Dermis microvascular lymphatic vessel endothelial cell (primary cell): ENCODE data around the gene SUPT3H. TPM values are rescaled to one million over a fixed set of nuclear protein-coding genes. Genes with fewer than 3 reads are reported as not detected.

Source experiments
- DNase-seq, 2 donors: peaks; one replicate each; pipeline versions ENCODE4 v3.0.0 to v3.0.0-alpha.2; 2010; ENCODE audit warnings: low read depth in 2 of 2
- total RNA-seq: library from RNA; depleted of rRNA; stranded (reverse); fragments of >200 nt; gene quantifications from 2 replicates; pipeline ENCODE4 v1.2.1, GENCODE V29; 2014

The SUPT3H gene
- total RNA-seq, 1 donor from 2014 or later: 2.3 TPM

DNA sequence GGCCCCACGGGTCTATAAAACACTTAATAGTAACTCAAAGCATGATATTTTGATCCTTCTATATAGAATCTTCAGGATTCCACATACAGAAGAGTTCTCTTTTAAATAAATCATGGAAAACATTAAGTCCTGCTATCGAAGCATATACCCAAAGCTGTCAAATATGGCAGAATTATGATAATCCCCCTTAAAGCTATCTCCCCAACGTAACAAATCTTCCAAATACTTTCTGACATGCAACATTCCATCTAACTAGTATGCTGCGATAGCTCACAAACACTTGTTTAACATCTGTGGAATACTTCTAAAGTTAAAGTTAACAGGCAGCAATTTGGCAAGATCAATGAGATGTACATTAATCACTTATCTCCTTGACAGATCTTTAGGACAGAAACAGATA is 420.6 kb downstream of the SUPT3H start:
- DNase-seq: no peak

DNA sequence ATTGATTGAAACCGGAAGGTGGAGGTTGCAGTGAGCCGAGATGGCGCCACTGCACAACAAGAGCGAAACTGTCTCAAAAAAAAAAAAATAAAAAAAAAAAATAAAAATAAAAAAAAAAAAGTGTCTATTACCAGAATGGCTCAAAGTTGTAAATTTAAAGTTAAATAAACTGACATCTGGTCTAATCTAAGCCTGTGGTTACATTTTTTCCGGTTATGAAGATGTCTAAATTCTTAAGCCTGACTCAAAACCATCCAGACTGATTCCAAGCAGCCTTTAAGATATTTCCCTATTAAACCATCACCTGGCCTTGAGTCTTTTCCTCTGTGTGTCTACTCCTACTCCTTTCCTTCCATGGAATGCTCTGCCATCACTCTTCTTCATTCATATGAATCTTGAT is 421.3 kb downstream of the SUPT3H start:
- no peak for DNase-seq

DNA sequence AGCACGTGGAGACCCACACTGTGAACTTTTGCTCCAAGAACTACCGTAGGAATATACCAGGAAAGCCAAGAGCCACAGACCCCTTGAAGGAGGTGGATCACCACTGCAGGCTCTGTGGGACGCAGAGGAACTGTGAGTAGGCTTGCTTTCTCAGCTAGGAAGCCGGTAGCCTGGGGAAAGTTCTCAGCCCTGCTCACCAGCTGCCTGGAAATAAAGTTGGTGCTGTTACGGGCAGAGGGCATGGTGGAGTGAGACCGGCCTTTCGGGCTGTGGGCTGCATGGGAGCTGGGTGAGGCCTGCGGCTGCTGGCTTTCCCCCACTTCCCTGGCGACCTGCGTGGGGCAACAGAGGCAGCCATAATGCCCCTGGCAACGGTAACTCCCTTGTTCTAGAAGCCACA is 422.6 kb downstream of the SUPT3H start:
- DNase-seq: no peak

DNA sequence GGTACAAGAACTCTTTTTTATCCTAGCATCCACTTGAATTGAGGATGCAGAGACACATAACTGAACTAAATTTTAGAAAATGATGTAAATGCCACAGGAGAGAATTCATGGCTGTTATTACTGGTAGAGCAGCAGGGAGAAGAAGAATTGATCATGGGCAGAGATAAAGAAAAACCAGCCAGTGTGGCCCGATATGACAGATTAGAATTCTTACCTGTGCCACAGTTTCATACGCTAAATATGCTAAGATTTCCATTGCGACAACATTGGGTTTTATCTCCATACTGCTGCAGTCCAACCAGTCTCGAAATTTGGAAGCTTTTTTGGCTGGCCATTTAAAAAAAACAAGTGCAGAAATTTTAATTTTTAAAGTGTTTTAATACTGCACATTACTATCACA is 423.5 kb downstream of the SUPT3H start:
- no peak for DNase-seq

DNA sequence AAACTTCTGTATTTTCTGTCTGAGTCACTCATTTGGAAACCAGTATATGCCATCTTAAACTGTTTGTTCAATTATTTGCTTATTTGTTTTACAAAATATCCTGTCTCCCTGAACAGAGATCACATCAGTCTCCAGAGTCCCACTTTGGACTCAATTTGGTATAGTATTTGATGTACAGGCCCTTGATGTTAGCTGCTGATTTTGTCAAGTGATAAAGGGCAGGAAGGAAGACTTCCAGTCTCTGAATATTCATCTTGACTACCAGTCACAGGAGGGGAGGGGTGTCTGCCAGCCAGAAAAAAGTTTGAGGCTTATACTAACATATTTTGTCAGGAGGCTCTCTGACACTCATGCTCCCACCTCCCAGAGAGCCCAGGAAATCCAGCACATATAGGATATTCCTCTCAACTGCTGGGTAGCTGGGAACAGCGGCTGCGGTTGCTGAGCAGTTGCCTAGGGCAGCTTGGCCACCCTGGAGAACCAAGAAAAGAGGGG is 426.4 kb downstream of the SUPT3H start:
- DNase-seq: no peak

DNA sequence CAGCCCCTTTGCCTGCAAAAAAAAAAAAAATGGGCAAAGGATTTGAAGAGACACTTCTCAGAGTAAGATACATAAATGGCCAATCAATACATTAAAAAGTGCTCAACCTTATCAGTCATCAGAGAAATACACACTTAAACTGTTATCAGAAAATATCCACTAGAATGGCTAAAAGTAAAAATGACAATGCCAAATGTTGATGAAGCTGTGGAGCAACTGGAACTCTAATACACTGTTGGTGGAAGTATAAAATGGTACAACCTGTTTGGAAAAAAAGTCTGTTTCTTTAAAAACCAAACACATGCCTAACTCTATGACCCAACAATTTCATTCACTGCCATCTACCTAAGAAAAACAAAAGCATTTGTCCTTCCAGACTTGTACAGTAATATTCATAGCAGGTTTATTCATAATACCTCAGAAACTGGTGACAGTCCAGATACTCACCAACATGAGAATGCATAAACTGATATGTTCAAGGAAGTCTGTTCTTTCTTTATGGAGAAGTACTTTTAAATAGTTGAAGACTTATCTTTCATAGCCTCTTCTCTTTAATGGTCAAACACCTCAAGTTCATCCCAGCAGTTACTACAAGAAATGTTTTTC is 428.0 kb downstream of the SUPT3H start:
- DNase-seq: no peak

DNA sequence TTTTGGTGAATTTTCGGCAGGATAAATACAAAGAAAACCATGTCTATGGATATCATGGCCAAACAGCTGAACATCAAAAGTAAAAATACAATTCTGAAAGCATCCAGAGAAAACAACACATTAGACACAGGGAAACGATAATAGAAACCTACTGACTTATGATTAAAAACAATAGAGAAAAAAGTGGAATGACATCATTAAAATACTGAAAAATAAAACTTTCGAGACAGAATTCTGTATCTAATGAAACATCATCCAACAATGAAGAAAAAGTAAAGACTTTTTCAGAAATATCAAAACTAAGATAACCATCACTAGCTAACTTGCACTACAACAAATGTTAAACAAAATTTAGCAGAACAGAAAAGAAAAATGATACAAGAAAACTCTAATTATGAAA is 434.2 kb downstream of the SUPT3H start:
- DNase-seq: no peak

DNA sequence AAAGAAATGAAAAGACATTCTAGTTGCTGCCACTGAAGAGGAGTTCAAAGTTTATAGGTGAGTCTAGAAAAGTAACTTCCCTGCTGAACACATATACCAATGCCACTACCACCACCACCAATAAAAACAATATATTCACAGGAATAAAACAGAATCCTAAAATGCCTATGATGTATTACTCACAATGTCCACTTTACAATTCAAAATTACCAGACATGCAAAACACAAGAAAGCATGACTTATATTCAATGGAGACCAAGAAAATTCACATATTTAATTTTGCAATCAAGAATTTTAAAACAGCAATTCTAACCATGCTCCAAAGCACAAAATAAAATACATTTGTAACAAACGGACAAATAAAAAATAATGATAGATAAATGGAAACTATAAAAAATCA is 434.9 kb downstream of the SUPT3H start:
- no peak for DNase-seq

DNA sequence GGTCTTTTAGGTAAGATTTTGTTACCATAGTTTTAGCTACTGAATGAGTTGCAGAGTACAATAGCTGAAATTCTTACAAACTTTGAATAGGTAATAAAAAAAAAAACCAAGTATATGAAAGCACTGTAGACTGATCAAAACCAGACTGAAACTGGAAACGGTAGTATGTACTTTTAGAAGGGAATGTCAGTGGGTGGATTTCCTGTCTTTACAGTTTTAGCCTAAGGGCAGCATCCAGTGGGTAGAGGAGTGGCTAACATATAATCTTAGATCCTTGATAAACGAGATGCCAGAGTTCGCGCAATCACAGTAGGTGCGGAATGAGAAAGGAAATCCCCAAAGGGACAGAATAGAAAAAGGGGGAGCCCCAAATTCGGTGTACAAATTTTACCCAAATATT is 435.5 kb downstream of the SUPT3H start:
- no peak for DNase-seq

DNA sequence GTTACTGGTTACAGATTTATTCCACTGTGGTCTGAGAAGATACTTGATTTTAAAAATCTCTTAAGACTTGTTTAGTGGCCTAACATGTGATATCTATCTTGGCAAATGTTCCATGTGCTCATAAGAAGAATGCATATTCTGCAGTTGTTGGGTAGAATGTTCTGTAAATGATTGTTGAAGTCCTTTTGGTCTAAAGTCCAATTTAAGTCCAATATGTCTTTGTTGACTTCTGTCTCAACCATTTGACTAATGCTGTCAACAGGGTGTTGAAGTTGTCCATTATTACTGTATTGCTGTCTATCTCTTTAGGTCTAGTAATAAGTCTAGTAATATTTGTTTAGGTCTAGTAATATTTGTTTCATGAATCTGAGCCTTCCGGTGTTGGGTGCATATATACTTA is 437.4 kb downstream of the SUPT3H start:
- no peak for DNase-seq

DNA sequence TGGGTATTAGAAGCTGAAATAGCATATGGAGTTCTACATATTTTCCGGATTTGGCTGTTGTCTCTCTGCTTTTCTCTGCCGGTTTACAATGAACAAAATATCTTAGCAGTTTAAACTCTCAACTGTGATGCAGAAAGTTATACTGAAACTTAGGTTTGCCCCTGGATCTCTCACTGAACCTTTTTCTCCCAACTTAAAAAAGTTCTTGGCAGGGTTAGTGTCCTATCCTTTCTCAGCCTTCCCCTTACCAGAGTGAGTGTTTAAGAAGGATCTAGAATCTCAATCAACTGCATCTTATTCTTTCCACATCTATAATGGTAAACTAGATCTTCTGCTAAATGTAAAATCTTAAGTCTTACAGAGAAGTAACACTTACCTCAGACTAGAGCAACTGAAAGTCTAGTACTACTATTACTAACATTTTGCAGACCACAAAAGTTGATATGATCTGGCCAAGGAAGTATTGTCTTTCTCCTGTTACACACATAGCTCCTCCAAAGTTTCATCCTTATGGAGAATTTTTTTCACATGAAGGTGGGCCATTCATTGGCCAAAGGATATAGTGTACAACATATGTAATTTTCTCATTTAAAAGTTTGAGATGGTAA is 441.9 kb downstream of the SUPT3H start:
- DNase-seq: no peak

DNA sequence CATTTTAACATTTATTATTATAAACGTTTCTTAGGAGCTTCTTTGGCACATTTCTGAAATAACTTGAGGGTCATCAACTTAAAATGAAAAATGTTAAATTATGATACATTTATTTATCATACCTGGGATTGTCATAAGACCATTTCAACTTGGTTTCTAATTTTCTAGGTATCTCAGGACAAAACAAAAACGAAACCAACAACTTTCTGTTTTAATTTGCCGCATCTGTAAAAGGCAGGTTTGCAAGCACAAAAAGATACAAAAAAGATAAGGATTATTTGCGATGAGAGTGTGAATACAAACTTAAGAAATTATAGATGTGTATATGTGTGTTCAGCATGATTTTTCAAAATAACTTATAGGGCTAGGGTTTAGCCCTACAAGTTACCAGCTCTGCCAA is 444.6 kb downstream of the SUPT3H start:
- no peak for DNase-seq

DNA sequence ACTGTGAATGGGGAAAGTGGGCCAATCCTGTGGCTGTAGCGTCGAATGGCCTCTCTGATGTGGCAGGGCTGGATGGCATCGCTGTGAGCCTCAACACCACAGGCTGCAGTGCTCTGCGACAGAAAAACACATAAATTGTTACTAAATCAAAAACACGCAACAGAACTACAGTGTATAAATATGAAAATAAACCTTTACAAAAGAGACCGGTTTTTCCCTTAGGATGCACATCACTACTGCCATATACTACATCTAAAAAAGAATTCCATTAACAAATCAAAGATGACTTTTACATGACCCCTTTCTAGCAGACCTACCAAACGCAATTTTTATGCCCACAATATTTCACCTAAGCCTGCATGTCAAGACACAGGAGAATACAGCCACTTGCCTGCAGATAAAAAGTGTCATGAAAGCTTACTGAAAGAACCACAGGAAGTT is 445.1 kb downstream of the SUPT3H start:
- no peak for DNase-seq

DNA sequence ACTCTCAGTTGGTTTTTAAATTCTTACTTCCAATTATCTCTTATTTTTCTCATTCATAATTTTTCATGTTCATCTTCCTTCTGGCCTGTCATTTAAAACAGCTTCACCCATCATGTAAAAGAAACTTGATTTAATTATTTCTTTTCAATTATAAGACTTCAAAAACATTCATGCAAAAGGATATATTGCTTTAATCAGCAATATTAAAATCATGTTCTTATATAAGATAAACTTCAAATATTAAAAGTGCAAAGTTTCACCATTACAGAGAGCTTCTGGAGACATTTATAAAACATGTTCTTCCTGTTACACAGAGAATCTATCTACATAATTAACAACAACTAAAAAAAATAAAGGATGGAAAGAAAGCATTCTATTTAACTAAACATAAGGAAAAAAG is 446.3 kb downstream of the SUPT3H start:
- no peak for DNase-seq

DNA sequence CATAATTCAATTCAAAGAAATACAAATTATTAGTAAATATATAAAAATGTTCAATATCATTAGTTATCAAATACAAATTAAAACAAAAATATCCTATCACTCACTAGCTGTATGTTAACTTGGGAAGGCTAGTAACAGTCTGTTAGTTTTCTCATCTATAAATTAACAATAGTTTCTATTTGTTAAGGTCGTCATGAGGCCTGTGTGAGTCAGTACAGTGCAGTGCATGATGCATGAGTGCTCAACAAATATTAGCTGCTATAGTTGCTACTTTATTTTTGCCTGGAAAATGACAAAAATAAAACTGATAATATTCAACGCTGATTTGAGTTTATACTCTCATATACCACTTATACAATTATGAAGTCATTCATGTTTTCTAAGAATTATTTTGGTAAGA is 451.2 kb downstream of the SUPT3H start:
- DNase-seq: no peak

DNA sequence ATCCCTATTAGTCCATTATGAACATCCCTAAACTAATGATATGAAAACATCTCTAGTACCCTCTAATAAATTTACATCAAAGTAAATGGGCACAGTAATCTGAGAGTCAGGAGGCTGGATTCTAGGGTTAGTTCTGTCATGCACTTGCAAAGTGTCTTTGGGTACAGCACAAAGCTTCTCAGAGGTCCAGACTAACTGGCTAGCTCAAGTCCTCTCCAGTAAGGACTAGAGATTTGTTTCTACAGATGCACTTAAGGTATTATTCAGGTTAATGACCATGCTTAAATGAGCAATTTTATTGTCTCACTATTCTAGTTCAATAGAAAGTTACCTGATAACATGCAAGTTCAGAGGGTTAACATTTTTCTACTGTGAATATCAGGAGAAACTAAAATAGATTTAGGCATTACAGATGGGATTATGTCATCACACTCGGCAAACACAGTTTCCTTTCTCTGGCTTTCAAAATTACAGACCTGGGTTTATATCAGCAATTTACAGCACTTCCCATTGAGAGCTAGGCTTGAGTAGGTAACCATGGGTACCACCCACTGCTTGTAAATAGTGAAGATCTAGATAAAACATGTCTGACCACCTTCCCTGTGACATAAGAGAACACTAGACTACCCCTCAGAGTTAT is 452.5 kb downstream of the SUPT3H start:
- peak in 1 of 2 donors; percentile 58 for DNase-seq

DNA sequence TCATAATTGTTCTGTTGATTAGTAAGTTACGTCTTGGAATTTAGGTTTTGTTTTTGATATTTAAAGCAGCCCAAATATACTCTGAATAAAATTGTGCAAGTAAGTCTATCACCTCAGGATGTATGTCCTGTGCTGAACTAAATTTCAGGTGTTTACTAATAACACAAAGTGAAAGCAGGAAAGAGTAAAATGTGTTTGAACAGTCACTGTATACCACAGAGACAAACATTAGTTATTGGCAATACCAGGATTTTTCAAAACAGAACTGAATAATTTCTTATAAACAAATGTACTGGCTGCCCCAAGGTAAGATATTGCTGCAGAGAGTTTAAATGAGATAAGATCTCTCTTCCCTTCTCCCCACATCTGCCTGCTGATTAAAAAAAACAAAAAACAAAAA is 454.3 kb downstream of the SUPT3H start:
- DNase-seq: no peak

DNA sequence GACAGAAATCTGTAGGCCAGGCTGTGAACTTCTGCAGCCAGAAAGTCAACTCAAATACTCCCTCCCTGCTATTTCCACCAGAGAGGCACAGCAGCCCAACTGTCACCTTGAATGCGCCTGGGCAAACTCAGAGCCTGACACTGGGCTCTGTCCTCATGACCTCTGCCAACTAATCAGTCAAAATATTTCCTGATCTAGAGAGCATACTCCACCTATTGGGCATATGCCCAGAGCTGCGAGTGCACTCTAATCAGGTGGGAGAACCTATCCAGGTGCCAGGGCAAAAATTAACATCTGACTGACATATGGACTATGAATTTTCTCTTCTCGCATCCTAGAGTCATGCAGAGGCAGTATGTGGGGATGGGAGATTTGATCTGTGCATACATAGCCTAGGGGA is 455.9 kb downstream of the SUPT3H start:
- no peak for DNase-seq

DNA sequence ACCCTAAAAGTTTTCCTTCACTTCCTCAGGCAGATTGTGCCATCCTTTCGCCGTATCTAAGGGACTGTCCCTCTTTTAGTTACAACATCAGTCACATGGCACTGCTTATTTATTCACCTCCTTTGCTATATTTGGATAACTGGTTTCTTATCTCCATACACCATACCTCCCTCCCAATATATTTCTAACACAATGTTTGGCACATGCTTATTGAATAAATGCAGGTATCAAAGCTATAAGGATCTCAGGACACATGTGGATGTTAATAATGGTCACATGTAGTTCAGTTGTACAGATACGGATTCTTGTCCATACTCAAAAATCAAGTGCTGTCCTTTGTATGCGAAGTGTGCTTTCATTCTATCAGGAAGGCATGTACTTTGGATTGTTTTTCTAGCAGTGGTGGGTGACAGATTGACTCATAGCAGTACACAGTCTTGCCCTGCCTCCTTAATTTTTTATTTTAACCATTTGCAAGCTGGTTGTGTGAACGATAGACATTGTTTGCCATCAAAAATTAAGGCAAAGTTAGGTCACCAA is 456.7 kb downstream of the SUPT3H start:
- peak in 1 of 2 donors; percentile 5 for DNase-seq

DNA sequence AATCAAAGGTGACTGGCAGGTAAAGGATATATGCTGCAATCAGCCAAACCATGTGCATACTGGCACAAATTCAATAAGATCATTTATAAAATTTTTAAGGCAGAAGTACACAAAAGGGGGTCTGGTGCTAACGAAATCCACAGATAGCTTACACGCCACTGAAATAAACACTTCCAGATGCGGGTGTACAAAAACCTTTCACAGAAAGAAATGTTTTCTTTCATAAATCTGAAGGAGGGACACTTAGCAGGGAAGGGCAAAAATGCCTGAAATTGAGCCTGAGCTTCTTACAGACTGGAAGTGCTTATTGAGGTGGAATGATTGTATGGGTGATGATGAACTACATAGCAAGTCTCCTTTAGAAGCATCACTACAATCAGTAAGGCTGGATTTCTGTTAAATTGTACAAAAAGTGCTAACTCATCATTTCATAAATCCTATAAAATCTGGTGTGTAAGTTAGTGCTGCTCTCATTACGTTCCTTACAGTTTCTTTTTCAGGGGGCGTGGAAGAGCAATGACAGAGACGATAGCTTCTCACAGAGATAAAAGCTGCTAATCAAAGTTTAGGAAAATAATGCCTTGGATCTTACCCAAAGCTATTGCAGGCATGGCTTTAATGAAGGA is 458.9 kb downstream of the SUPT3H start:
- DNase-seq: no peak

DNA sequence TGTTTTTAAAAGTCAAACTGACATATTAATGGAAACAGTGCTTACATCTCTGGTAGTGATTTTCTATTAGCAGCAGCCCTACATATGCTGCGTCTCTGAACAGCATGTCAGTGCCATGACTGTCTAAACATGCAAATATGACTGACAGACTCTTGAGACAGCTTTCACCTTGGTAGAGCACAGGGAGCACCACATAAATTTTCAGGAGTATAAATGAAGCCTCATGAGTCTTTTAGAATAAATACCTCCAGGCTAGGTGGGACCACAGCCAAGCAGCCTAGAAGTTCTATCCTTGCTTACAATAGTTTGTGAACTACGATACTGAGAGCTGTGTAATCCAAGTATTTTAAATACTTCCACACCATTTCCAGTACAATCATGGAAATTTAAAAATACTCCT is 460.3 kb downstream of the SUPT3H start:
- DNase-seq: no peak

DNA sequence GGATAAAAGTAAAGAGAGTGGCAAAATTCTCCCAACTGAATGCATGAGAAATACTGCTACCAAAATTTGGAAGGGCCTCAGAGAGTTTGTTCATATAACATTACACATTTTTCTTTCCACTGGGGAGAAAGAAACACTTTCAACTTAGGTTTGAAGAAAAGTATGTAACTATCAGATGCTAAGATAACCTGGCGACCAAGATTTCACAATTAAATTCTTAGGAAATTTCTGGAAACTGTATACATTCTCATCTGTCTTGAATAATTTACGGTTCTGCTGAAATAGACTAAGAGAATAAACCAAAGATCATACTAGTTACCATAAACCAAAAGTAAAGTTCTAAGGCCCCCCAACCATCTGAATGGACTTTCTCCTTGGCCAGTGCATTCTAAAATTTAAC is 462.6 kb downstream of the SUPT3H start:
- DNase-seq: no peak
